SIG-M5 (cell line): ENCODE results near the gene OSTF1.

Experiments
- DNase-seq: peaks from one replicate; lab custom pipeline; 2025; lab: John Stamatoyannopoulos, UW

Gene OSTF1

GRCh38 chr9:75087824-75088645 lies at the start of gene OSTF1, which contains the start of gene NMRK1:
TSS of gene OSTF1 (plus strand) at chr9:75088514. CDS start at chr9:75088693, 179 bp downstream.
TSS of gene NMRK1 (minus strand) at chr9:75088155. CDS start at chr9:75083115, 5,040 bp downstream.
- DNase-seq = peak; percentile 36

GRCh38 chr9:75039009-75039408 lies 49.3 kb upstream of the OSTF1 start:
- DNase-seq = no peak

- no peak for DNase-seq
These were observed 48.5 kb upstream of the OSTF1 start for GRCh38 chr9:75039801-75040200.

- DNase-seq = no peak
These were observed 47.3 kb upstream of the OSTF1 start for GRCh38 chr9:75041041-75041440.

GRCh38 chr9:75046725-75047345 lies 41.5 kb upstream of the OSTF1 start:
- no peak for DNase-seq

GRCh38 chr9:75047506-75047905 lies 40.8 kb upstream of the OSTF1 start:
- no peak for DNase-seq

- no peak for DNase-seq
These were observed 37.0 kb upstream of the OSTF1 start for GRCh38 chr9:75051285-75051684.

- DNase-seq = no peak
These were observed 34.4 kb upstream of the OSTF1 start for GRCh38 chr9:75053869-75054268.

GRCh38 chr9:75054368-75055001 lies 33.8 kb upstream of the OSTF1 start:
- DNase-seq = no peak

GRCh38 chr9:75061169-75061568 lies 27.1 kb upstream of the OSTF1 start:
- DNase-seq = no peak

- no peak for DNase-seq
These were observed 24.6 kb upstream of the OSTF1 start for GRCh38 chr9:75063556-75064305.

GRCh38 chr9:75064307-75065025 lies 23.8 kb upstream of the OSTF1 start:
- DNase-seq = no peak

- no peak for DNase-seq
These were observed 22.8 kb upstream of the OSTF1 start for GRCh38 chr9:75065510-75065909.

GRCh38 chr9:75067894-75068293 lies 20.4 kb upstream of the OSTF1 start:
- DNase-seq = no peak

GRCh38 chr9:75069171-75069570 lies 19.1 kb upstream of the OSTF1 start:
- no peak for DNase-seq

- no peak for DNase-seq
These were observed 16.7 kb upstream of the OSTF1 start for GRCh38 chr9:75071530-75072122.

GRCh38 chr9:75072895-75073294 lies 15.4 kb upstream of the OSTF1 start:
- DNase-seq = no peak

GRCh38 chr9:75081632-75082031 lies 6.7 kb upstream of the OSTF1 start:
- no peak for DNase-seq

- no peak for DNase-seq
These were observed 4.9 kb upstream of the OSTF1 start for GRCh38 chr9:75083188-75083970.

- no peak for DNase-seq
These were observed 4.1 kb upstream of the OSTF1 start for GRCh38 chr9:75084081-75084672.
